A673 (cell line): ENCODE measurements around the gene VPS26B.

ENCODE experiments used
- EZH2 ChIP-seq: fragments of 200-600 bp; sonication (generic); IDR thresholded peaks from 2 replicates; pipeline ENCODE4 v1.6.1; 2017; ENCODE audit warnings: borderline replicate concordance, low read depth, mild to moderate bottlenecking, mixed read lengths, antibody characterized with exemption, low read length; ENCODE audit not compliant: poor library complexity, severe bottlenecking
- TF ChIP-seq, protein P1 (sequence below): fragments of 300-800, 200-600 bp; sonication (generic); conservative IDR thresholded peaks from 2 replicates; pipeline ENCODE4 v1.5.1; 2017; ENCODE audit warnings: low read depth, mild to moderate bottlenecking, antibody characterized with exemption, low read length, moderate library complexity, mixed read lengths

GRCh38 chr11:134253188-134253993 is 28.9 kb downstream of the VPS26B start, which contains the start of the genes ACAD8 and THYN1:
- TF ChIP-seq, protein P1, sequence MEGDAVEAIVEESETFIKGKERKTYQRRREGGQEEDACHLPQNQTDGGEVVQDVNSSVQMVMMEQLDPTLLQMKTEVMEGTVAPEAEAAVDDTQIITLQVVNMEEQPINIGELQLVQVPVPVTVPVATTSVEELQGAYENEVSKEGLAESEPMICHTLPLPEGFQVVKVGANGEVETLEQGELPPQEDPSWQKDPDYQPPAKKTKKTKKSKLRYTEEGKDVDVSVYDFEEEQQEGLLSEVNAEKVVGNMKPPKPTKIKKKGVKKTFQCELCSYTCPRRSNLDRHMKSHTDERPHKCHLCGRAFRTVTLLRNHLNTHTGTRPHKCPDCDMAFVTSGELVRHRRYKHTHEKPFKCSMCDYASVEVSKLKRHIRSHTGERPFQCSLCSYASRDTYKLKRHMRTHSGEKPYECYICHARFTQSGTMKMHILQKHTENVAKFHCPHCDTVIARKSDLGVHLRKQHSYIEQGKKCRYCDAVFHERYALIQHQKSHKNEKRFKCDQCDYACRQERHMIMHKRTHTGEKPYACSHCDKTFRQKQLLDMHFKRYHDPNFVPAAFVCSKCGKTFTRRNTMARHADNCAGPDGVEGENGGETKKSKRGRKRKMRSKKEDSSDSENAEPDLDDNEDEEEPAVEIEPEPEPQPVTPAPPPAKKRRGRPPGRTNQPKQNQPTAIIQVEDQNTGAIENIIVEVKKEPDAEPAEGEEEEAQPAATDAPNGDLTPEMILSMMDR = no peak
- no peak for TF ChIP-seq EZH2
